Ovary (tissue), 9 donors: ENCODE results near the gene CRMP1. TPM values are rescaled to one million over a fixed set of nuclear protein-coding genes. Genes with fewer than 3 reads are reported as not detected.
"Not testable (repeated sequence)": the region's sequence is repeated elsewhere in the genome, so short reads cannot be mapped to it uniquely, and the experiment has no call there.

Experiments used
- DNase-seq, 5 donors: peaks; one replicate each; pipeline ENCODE4 v3.0.0-alpha.2; 2019 to 2020
- H3K27ac ChIP-seq, 2 donors: fragments of 200-600 bp; one replicate each; pipeline versions ENCODE4 v1.5.1 to v1.8.0; 2019 to 2022
- H3K27me3 ChIP-seq: fragments of 200-600 bp; one replicate; pipeline ENCODE4 v1.8.0; 2022
- H3K36me3 ChIP-seq: fragments of 200-600 bp; sonication (generic); one replicate; pipeline ENCODE4 v1.5.1; 2019
- H3K4me1 ChIP-seq: one replicate; pipeline ENCODE4 v1.8.1; 2013; ENCODE audit warnings: mild to moderate bottlenecking, moderate library complexity; ENCODE audit not compliant: insufficient read depth
- H3K4me3 ChIP-seq: fragments of 200-600 bp; sonication (generic); one replicate; pipeline ENCODE4 v1.5.1; 2017
- H3K9me3 ChIP-seq, 2 donors: fragments of 200-600 bp in 1 of 2; sonication (generic) in 1 of 2; one replicate each; pipeline versions ENCODE4 v1.5.1 to v1.8.1; 2013 to 2019; ENCODE audit warnings: mild to moderate bottlenecking in 1 of 2, moderate library complexity in 1 of 2
- EP300 ChIP-seq: sonication (generic); formaldehyde crosslinking; IDR thresholded peaks from one replicate; pipeline ENCODE4 v1.6.1; 2017; ENCODE audit warnings: antibody characterized with exemption
- POLR2A ChIP-seq: fragments of 450-650 bp; IDR thresholded peaks from one replicate; pipeline ENCODE4 v1.6.1; 2017; ENCODE audit warnings: antibody characterized with exemption, mild to moderate bottlenecking, moderate library complexity
- WGBS, 3 donors: extraction: QIAGEN DNeasy Blood & Tissue Kit in 1 of 3; methylation state at CpG; one replicate each; pipeline versions ENCODE4 v1.1.5 to v1.1.7; 2013 to 2017; 5-methylcytosine and 5-hydroxymethylcytosine counted together
- intact Hi-C, 4 donors: fragments of 100-400 bp; cut with DNase I; formaldehyde crosslinking; loops; one replicate each; pipeline versions ENCODE4 v1.11.0 to v1.15.1; 2022 to 2023
- polyA plus RNA-seq, 2 donors: library from polyadenylated mRNA; stranded (reverse); fragments of 200-250 nt in 1 of 2; fragments of 350-450 nt in 1 of 2; fragmentation: Illumina TruSeq in 1 of 2; extraction: RNeasy Lipid Tissue Mini Kit (QIAGEN cat#74804) in 1 of 2; gene quantifications; one replicate each; pipeline ENCODE4 v1.2.3, GENCODE V29; 2013 to 2014
- total RNA-seq, 7 donors: library from RNA; depleted of rRNA in 2 of 7; stranded (reverse); fragments of >200 nt in 2 of 7; fragmentation: NEBNext Ultra II Directional in 3 of 7; extraction: Animal tissue kit (Norgen Biotek cat#: 25700) in 3 of 7; gene quantifications; one replicate each; pipeline versions ENCODE4 v1.1.0 to v1.2.4, GENCODE V29; 2016 to 2023
- TF ChIP-seq, protein P1 (sequence below), 3 donors: fragments of 450-650 bp in 2 of 3; fragments of 200-600 bp in 1 of 3; IDR thresholded peaks; one replicate each; pipeline versions ENCODE4 v1.5.1 to v1.8.0; 2016 to 2022; ENCODE audit warnings: antibody characterized with exemption in 3 of 3, mild to moderate bottlenecking in 1 of 3
- donor health status: DM: no; HTN: no; CAD: no; lungs with moderate emphysema.
- donor health status: DM: no; HTN: no; CAD: no.
- donor health status: Bipolar disorder and iron deficiency.
- donor health status: DM: yes; HTN: yes; CAD: no.
- donor health status: DM: no; HTN: no; CAD: no.
- donor health status: DM: yes; HTN: yes; CAD: no.

The CRMP1 gene
- total and polyA plus RNA-seq, 9 donors, result 1.2 to 5.5 (median 4.2) TPM

- Histone ChIP-seq H3K36me3 (no peaks in the 10 kb centered on the region), H3K27ac (no peak overlapping the region), H3K9me3 (no peaks in the 10 kb centered on the region), H3K4me3 (no peak overlapping the region), H3K4me1 (peaks cover 4% of the 10 kb centered on the region), H3K27me3 (no peaks in the 10 kb centered on the region)
- no peak for DNase-seq
- intact Hi-C loops, result loop anchor here in 1 of 4 donors (5.0 kb wide), 1 partner anchor 553 kb away; no protein-coding TSS in a partner anchor
- WGBS, 3 donors, result 33 to 50% (median 38%) methylated on average over 18 of the region's 18 CpGs
- TF ChIP-seq, protein P1, sequence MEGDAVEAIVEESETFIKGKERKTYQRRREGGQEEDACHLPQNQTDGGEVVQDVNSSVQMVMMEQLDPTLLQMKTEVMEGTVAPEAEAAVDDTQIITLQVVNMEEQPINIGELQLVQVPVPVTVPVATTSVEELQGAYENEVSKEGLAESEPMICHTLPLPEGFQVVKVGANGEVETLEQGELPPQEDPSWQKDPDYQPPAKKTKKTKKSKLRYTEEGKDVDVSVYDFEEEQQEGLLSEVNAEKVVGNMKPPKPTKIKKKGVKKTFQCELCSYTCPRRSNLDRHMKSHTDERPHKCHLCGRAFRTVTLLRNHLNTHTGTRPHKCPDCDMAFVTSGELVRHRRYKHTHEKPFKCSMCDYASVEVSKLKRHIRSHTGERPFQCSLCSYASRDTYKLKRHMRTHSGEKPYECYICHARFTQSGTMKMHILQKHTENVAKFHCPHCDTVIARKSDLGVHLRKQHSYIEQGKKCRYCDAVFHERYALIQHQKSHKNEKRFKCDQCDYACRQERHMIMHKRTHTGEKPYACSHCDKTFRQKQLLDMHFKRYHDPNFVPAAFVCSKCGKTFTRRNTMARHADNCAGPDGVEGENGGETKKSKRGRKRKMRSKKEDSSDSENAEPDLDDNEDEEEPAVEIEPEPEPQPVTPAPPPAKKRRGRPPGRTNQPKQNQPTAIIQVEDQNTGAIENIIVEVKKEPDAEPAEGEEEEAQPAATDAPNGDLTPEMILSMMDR (IDR thresholded peaks at IDR 0.05), result no peak
- no peak for TF ChIP-seq POLR2A
- no peak for TF ChIP-seq EP300
These were observed 49.0 kb downstream of the CRMP1 start for GRCh38 chr4:5843573-5844530.

GRCh38 chr4:5842456-5842855 lies 50.4 kb downstream of the CRMP1 start:
- intact Hi-C loops, result loop anchor here in 1 of 4 donors (5.0 kb wide), 1 partner anchor 555 kb away; no protein-coding TSS in a partner anchor
- 93 to 94% (median 94%) methylated on average over 3 to 4 of the region's 4 CpGs for WGBS, 3 donors
- TF ChIP-seq POLR2A (no peak), EP300 (no peak)
- TF ChIP-seq, protein P1 (IDR thresholded peaks at IDR 0.05), result no peak

GRCh38 chr4:5839751-5840674 lies 52.9 kb downstream of the CRMP1 start:
- no peaks in the 10 kb centered on the region for H3K36me3 ChIP-seq
- intact Hi-C loops, result loop anchor here in 1 of 4 donors (5.0 kb wide), 1 partner anchor 557 kb away; no protein-coding TSS in a partner anchor
- H3K27ac ChIP-seq, result no peak overlapping the region
- DNase-seq, result peak in 4 of 5 donors; percentile 36 to 47 (median 41)
- H3K4me3 ChIP-seq, result no peak overlapping the region
- H3K4me1 ChIP-seq, result peaks cover 4% of the 10 kb centered on the region
- H3K27me3 ChIP-seq, result no peaks in the 10 kb centered on the region
- no peaks in the 10 kb centered on the region for H3K9me3 ChIP-seq
- 32 to 41% (median 38%) methylated on average over 27 to 30 of the region's 30 CpGs for WGBS, 3 donors
- TF ChIP-seq POLR2A (no peak), EP300 (no peak)
- TF ChIP-seq, protein P1 (IDR thresholded peaks at IDR 0.05), result no peak

More at GRCh38 chr4:5842456-5842855, 50.4 kb downstream of the CRMP1 start:
- Histone ChIP-seq H3K9me3 (no peaks in the 10 kb centered on the region), H3K27me3 (no peaks in the 10 kb centered on the region), H3K27ac (no peak overlapping the region), H3K4me1 (peaks cover 4% of the 10 kb centered on the region), H3K36me3 (no peaks in the 10 kb centered on the region), H3K4me3 (no peak overlapping the region)
- DNase-seq, result no peak

DNA sequence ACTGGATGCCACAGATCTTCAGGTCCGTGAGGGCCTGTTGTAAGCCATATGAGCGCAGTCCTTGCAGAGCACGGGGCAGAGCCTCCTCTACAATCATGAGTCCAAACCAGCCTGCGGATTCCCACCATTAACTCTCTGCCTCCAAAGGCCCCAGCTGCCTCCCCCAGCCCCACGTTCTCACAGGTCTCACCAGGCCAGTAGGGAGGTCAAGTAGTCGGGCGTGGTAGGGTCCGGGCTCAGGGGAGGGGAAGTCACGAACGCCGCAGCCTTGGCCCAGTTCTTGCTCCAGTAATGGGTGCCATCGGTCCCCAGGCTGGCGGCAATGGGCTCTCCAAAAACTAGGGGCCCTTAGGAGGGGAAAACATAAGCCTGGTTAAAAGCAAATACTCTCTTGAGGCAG lies 53.6 kb downstream of the CRMP1 start:
- 85 to 91% (median 89%) methylated on average over 13 of the region's 13 CpGs for WGBS, 3 donors

DNA sequence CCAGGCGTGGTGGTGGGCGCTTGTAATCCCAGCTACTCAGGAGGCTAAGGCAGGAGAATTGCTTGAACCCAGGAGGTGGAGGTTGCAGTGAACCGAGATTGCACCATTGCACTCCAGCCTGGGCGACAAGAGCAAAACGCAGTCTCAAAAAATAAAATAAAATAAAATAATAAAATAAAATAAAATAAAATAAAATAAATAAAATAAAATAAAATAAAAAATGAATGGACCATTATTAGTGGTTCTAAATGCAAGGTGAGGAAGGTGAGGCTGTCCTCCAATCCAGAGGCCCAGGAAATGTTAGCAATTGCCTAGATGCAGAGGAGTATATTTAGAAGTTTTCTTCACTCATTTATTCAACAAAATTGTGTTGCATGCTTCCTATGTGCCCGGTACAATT lies 55.4 kb downstream of the CRMP1 start:
- DNase-seq, H3K9me3 ChIP-seq, H3K4me3 ChIP-seq, H3K27me3 ChIP-seq, H3K4me1 ChIP-seq, H3K27ac ChIP-seq, intact Hi-C loops, H3K36me3 ChIP-seq: not testable (repeated sequence)
- WGBS, 3 donors, result 85 to 93% (median 87%) methylated on average over 6 of the region's 6 CpGs

More for the DNA sequence above, 53.6 kb downstream of the CRMP1 start:
- Histone ChIP-seq H3K4me1 (peaks cover 4% of the 10 kb centered on the region), H3K27ac (no peak overlapping the region), H3K4me3 (no peak overlapping the region), H3K36me3 (no peaks in the 10 kb centered on the region), H3K27me3 (no peaks in the 10 kb centered on the region), H3K9me3 (no peaks in the 10 kb centered on the region)
- no peak for TF ChIP-seq EP300
- no peak for DNase-seq
- intact Hi-C loops, result no loop called here
